Caco-2 (cell line): ENCODE measurements around the gene TGDS. TPM values are rescaled to one million over a fixed set of nuclear protein-coding genes. Genes with fewer than 3 reads are reported as not detected.

Experiments used
- BruUV-seq: library from RNA; stranded (reverse); fragments of 400-500 nt; replicated peaks from 2 replicates; lab custom pipeline; 2021; lab: Mats Ljungman, UMichigan
- CTCF ChIA-PET: fragments of 300-600 bp; sonication (Branson Sonifier 250); formaldehyde crosslinking; loops from one replicate; lab custom pipeline; 2022; ENCODE audit warnings: antibody characterized with exemption; lab: Charles Lee
- POLR2A ChIA-PET: fragments of 300-600 bp; sonication (Branson Sonifier 250); formaldehyde crosslinking; loops from one replicate; lab custom pipeline; 2022; ENCODE audit warnings: antibody characterized with exemption; lab: Charles Lee
- DNase-seq, 2 experiments: peaks; one replicate each; pipeline versions ENCODE4 v3.0.0 to v3.0.0-alpha.2; 2020 to 2022
- H3K27me3 ChIP-seq: replicated peaks from 2 replicates; pipeline ENCODE4 v1.6.0; 2011; ENCODE audit warnings: low read length; ENCODE audit not compliant: control insufficient read depth, insufficient read depth
- H3K36me3 ChIP-seq: 2 replicates; pipeline ENCODE4 v1.5.1; 2011; ENCODE audit warnings: low read length; ENCODE audit not compliant: control insufficient read depth, insufficient read depth
- H3K4me1 ChIP-seq: fragments of 250-450 bp; sonication (Bioruptor Pico); 2 replicates; pipeline ENCODE4 v1.5.1; 2020; ENCODE audit warnings: mild to moderate bottlenecking
- H3K4me3 ChIP-seq: 2 replicates; pipeline ENCODE4 v1.5.1; 2011; ENCODE audit warnings: low read depth, mild to moderate bottlenecking, control low read depth, low read length
- H3K9me3 ChIP-seq: fragments of 250-450 bp; sonication (Bioruptor Pico); 2 replicates; pipeline ENCODE4 v1.5.1; 2020; ENCODE audit warnings: mild to moderate bottlenecking, moderate library complexity
- H3K27ac Mint-ChIP-seq: one replicate; pipeline ENCODE4 v1.8.0; 2022; ENCODE audit warnings: mixed read lengths; ENCODE audit not compliant: unreplicated experiment
- H3K27me3 Mint-ChIP-seq: one replicate; pipeline ENCODE4 v1.8.0; 2022; ENCODE audit warnings: mixed read lengths; ENCODE audit not compliant: insufficient read depth, unreplicated experiment
- H3K36me3 Mint-ChIP-seq: one replicate; pipeline ENCODE4 v1.8.0; 2022; ENCODE audit warnings: mild to moderate bottlenecking, mixed read lengths; ENCODE audit not compliant: insufficient read depth, unreplicated experiment
- H3K4me1 Mint-ChIP-seq: one replicate; pipeline ENCODE4 v1.8.0; 2022; ENCODE audit warnings: low read depth, mixed read lengths; ENCODE audit not compliant: unreplicated experiment
- H3K4me3 Mint-ChIP-seq: one replicate; pipeline ENCODE4 v1.8.0; 2022; ENCODE audit warnings: mild to moderate bottlenecking, moderate library complexity, mixed read lengths; ENCODE audit not compliant: unreplicated experiment
- H3K9me3 Mint-ChIP-seq: one replicate; pipeline ENCODE4 v1.8.0; 2022; ENCODE audit warnings: mixed read lengths; ENCODE audit not compliant: unreplicated experiment
- CTCF ChIP-seq, 2 experiments: fragments of 200-600 bp in 1 of 2; IDR thresholded peaks; 1 replicate in 1 of 2; 2 replicates in 1 of 2; pipeline versions ENCODE4 v1.5.1 to v1.8.0; 2011 to 2022; ENCODE audit warnings: antibody characterized with exemption in 1 of 2, control low read depth in 1 of 2, inconsistent platforms in 1 of 2, low read depth in 1 of 2, low read length in 1 of 2, mild to moderate bottlenecking in 1 of 2, moderate library complexity in 1 of 2; ENCODE audit not compliant: insufficient read depth in 1 of 2, severe bottlenecking in 1 of 2, unreplicated experiment in 1 of 2
- intact Hi-C: fragments of 100-400 bp; cut with micrococcal nuclease; formaldehyde crosslinking; loops from one replicate; pipeline ENCODE4 v1.10.0; 2022; ENCODE audit not compliant: unreplicated experiment
- total RNA-seq: library from RNA; stranded (reverse); gene quantifications from 2 replicates; pipeline ENCODE4 v1.2.3, GENCODE V29; 2022

The TGDS gene
- total RNA-seq, 1 experiment from 2014 or later: 22.0 TPM

- H3K36me3 ChIP-seq: no peaks in the 10 kb centered on the region
- no peak overlapping the region for H3K4me3 ChIP-seq
- DNase-seq: no peak
- no peak overlapping the region for H3K4me3 Mint-ChIP-seq
- BruUV-seq: no TSS peak
- ChIA-PET CTCF (no interaction called here), POLR2A (no interaction called here)
- H3K4me1 ChIP-seq: peaks cover 8% of the 10 kb centered on the region; the same call in 1 of the 2 replicates
- H3K9me3 ChIP-seq: peaks cover 5% of the 10 kb centered on the region; the same call in 1 of the 2 replicates
- no peaks in the 10 kb centered on the region; the same call in 1 of the 2 replicates for H3K27me3 ChIP-seq
- no peak overlapping the region for H3K27ac Mint-ChIP-seq
- H3K9me3 Mint-ChIP-seq: peaks cover 9% of the 10 kb centered on the region
- peaks cover 13% of the 10 kb centered on the region for H3K36me3 Mint-ChIP-seq
- no peak for TF ChIP-seq CTCF (IDR thresholded peaks at IDR 0.05; ENCODE audit: insufficient read depth in 1 of 2, low read depth in 1 of 2, low read length in 1 of 2, severe bottlenecking in 1 of 2, unreplicated experiment in 1 of 2)
- H3K4me1 Mint-ChIP-seq: peaks cover 7% of the 10 kb centered on the region
- peaks cover 15% of the 10 kb centered on the region for H3K27me3 Mint-ChIP-seq
- intact Hi-C loops: no loop called here
These were observed 51.0 kb downstream of the TGDS start for GRCh38 chr13:94544922-94545321.

GRCh38 chr13:94542917-94543316 is 53.0 kb downstream of the TGDS start:
- no peaks in the 10 kb centered on the region; the same call in 1 of the 2 replicates for H3K27me3 ChIP-seq
- no peak overlapping the region for H3K27ac Mint-ChIP-seq
- no peak for TF ChIP-seq CTCF (IDR thresholded peaks at IDR 0.05; ENCODE audit: insufficient read depth in 1 of 2, low read depth in 1 of 2, low read length in 1 of 2, severe bottlenecking in 1 of 2, unreplicated experiment in 1 of 2)
- H3K4me1 Mint-ChIP-seq: no peaks in the 10 kb centered on the region
- ChIA-PET CTCF (no interaction called here), POLR2A (no interaction called here)
- H3K9me3 Mint-ChIP-seq: peaks cover 9% of the 10 kb centered on the region
- no peak overlapping the region for H3K4me3 Mint-ChIP-seq
- peaks cover 5% of the 10 kb centered on the region; the same call in 1 of the 2 replicates for H3K9me3 ChIP-seq
- peaks cover under 1% of the 10 kb centered on the region; the same call in 1 of the 2 replicates for H3K4me1 ChIP-seq
- no peak overlapping the region for H3K4me3 ChIP-seq
- no TSS peak for BruUV-seq
- no peaks in the 10 kb centered on the region for H3K36me3 Mint-ChIP-seq
- intact Hi-C loops: no loop called here
- H3K27me3 Mint-ChIP-seq: peaks cover 17% of the 10 kb centered on the region
- no peak for DNase-seq
- no peaks in the 10 kb centered on the region for H3K36me3 ChIP-seq

- Histone ChIP-seq H3K4me3 (no peak overlapping the region), H3K36me3 (no peaks in the 10 kb centered on the region), H3K4me1 (no peaks in the 10 kb centered on the region), H3K27me3 (no peaks in the 10 kb centered on the region; the same call in 1 of the 2 replicates), H3K9me3 (no peaks in the 10 kb centered on the region; the same call in 1 of the 2 replicates)
- Mint-ChIP-seq H3K36me3 (no peaks in the 10 kb centered on the region), H3K27me3 (peaks cover 17% of the 10 kb centered on the region), H3K4me3 (no peak overlapping the region), H3K9me3 (no peaks in the 10 kb centered on the region), H3K27ac (no peak overlapping the region), H3K4me1 (no peaks in the 10 kb centered on the region)
- CTCF ChIA-PET: no interaction called here
- POLR2A ChIA-PET: no interaction called here
- DNase-seq: no peak
- no TSS peak for BruUV-seq
- intact Hi-C loops: no loop called here
- TF ChIP-seq CTCF (IDR thresholded peaks at IDR 0.05; ENCODE audit: insufficient read depth in 1 of 2, low read depth in 1 of 2, low read length in 1 of 2, severe bottlenecking in 1 of 2, unreplicated experiment in 1 of 2): no peak
These were observed 58.0 kb downstream of the TGDS start for GRCh38 chr13:94537740-94538630.
